Neural cell (in vitro differentiated cells): ENCODE measurements around the gene LCLAT1.

Experiments
- EP300 ChIP-seq: fragments of 450-650 bp; conservative IDR thresholded peaks from 2 replicates; pipeline ENCODE4 v1.6.1; 2014; ENCODE audit warnings: antibody characterized with exemption, mild to moderate bottlenecking, moderate library complexity; ENCODE audit not compliant: poor library complexity, severe bottlenecking
- EZH2 ChIP-seq: fragments of 200-600, 300-800 bp; shearing (Covaris generic), sonication (generic); IDR thresholded peaks from 2 replicates; pipeline ENCODE4 v1.6.1; 2014; ENCODE audit warnings: antibody characterized with exemption, low read length, borderline replicate concordance, mild to moderate bottlenecking; ENCODE audit not compliant: insufficient read depth, poor library complexity, severe bottlenecking
- MXI1 ChIP-seq: fragments of 450-650 bp; conservative IDR thresholded peaks from 2 replicates; pipeline ENCODE4 v1.6.1; 2014; ENCODE audit warnings: antibody characterized with exemption, mild to moderate bottlenecking; ENCODE audit not compliant: poor library complexity, severe bottlenecking
- POLR2AphosphoS5 ChIP-seq: IDR thresholded peaks from 2 replicates; pipeline ENCODE4 v1.6.1; 2012
- RAD21 ChIP-seq: fragments of 450-650 bp; conservative IDR thresholded peaks from 2 replicates; pipeline ENCODE4 v1.6.1; 2014; ENCODE audit warnings: antibody characterized with exemption, mild to moderate bottlenecking, moderate library complexity
- TF ChIP-seq, protein P1 (sequence below): fragments of 450-650 bp; IDR thresholded peaks from 2 replicates; pipeline ENCODE4 v1.5.1; 2014; ENCODE audit warnings: antibody characterized with exemption, mild to moderate bottlenecking, moderate library complexity; ENCODE audit not compliant: poor library complexity, severe bottlenecking
- TF ChIP-seq, protein P2 (sequence below): IDR thresholded peaks from 2 replicates; pipeline ENCODE4 v1.6.1; 2012; ENCODE audit warnings: borderline replicate concordance

DNA sequence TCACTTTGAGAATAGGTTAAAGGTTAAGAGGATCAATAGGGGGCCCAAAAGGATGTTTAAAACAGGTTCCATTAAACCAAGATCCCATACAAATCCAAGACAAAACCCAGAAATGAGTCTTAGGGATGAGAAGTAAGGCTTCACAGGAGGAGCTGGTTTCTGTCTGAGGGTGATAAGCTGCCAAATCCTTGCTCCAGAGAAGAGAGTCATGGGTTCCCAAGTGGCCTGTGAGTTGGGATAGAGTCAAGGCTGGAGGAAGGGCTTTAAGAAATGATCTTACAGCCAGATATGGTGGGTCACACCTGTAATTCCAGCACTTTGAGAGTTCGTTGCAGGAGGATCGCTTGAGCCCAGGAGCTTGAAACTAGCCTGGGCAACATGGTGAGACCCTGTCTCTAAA is 40.2 kb upstream of the LCLAT1 start:
- TF ChIP-seq, protein P1, sequence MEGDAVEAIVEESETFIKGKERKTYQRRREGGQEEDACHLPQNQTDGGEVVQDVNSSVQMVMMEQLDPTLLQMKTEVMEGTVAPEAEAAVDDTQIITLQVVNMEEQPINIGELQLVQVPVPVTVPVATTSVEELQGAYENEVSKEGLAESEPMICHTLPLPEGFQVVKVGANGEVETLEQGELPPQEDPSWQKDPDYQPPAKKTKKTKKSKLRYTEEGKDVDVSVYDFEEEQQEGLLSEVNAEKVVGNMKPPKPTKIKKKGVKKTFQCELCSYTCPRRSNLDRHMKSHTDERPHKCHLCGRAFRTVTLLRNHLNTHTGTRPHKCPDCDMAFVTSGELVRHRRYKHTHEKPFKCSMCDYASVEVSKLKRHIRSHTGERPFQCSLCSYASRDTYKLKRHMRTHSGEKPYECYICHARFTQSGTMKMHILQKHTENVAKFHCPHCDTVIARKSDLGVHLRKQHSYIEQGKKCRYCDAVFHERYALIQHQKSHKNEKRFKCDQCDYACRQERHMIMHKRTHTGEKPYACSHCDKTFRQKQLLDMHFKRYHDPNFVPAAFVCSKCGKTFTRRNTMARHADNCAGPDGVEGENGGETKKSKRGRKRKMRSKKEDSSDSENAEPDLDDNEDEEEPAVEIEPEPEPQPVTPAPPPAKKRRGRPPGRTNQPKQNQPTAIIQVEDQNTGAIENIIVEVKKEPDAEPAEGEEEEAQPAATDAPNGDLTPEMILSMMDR: no peak
- TF ChIP-seq, protein P2, sequence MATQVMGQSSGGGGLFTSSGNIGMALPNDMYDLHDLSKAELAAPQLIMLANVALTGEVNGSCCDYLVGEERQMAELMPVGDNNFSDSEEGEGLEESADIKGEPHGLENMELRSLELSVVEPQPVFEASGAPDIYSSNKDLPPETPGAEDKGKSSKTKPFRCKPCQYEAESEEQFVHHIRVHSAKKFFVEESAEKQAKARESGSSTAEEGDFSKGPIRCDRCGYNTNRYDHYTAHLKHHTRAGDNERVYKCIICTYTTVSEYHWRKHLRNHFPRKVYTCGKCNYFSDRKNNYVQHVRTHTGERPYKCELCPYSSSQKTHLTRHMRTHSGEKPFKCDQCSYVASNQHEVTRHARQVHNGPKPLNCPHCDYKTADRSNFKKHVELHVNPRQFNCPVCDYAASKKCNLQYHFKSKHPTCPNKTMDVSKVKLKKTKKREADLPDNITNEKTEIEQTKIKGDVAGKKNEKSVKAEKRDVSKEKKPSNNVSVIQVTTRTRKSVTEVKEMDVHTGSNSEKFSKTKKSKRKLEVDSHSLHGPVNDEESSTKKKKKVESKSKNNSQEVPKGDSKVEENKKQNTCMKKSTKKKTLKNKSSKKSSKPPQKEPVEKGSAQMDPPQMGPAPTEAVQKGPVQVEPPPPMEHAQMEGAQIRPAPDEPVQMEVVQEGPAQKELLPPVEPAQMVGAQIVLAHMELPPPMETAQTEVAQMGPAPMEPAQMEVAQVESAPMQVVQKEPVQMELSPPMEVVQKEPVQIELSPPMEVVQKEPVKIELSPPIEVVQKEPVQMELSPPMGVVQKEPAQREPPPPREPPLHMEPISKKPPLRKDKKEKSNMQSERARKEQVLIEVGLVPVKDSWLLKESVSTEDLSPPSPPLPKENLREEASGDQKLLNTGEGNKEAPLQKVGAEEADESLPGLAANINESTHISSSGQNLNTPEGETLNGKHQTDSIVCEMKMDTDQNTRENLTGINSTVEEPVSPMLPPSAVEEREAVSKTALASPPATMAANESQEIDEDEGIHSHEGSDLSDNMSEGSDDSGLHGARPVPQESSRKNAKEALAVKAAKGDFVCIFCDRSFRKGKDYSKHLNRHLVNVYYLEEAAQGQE: no peak
- TF ChIP-seq MXI1 (no peak), EP300 (no peak), EZH2 (no peak), POLR2AphosphoS5 (no peak), RAD21 (no peak)
